ENCODE measurements around the gene FAM3A.

DNA sequence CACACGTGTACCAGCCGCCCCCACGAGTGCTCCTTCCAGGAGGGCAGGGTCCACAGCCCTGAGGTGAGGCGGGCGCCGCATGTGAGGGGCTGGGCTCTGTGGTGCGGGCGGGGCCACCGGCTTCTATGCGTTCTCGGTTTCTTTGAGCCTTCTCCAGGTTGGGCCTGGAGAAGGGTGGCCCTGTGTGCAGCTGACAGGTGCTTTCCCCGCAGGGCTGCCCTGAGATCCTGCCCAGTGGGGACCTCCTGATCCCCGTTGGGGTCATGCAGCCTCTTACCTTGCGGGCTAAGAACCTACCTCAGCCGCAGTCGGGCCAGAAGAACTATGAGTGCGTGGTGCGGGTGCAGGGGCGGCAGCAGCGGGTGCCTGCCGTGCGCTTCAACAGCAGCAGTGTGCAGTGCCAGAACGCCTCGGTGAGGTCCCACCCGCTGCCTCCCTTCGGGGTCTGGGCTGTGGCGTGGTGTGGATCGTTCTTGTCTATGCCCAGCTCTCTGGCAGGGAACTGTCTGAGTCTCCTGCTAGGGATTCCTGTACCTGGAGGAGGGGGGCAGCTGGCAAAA lies 51.1 kb downstream of the FAM3A start:
- TF ChIP-seq, protein P1, sequence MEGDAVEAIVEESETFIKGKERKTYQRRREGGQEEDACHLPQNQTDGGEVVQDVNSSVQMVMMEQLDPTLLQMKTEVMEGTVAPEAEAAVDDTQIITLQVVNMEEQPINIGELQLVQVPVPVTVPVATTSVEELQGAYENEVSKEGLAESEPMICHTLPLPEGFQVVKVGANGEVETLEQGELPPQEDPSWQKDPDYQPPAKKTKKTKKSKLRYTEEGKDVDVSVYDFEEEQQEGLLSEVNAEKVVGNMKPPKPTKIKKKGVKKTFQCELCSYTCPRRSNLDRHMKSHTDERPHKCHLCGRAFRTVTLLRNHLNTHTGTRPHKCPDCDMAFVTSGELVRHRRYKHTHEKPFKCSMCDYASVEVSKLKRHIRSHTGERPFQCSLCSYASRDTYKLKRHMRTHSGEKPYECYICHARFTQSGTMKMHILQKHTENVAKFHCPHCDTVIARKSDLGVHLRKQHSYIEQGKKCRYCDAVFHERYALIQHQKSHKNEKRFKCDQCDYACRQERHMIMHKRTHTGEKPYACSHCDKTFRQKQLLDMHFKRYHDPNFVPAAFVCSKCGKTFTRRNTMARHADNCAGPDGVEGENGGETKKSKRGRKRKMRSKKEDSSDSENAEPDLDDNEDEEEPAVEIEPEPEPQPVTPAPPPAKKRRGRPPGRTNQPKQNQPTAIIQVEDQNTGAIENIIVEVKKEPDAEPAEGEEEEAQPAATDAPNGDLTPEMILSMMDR (IDR thresholded peaks at IDR 0.05) = no peak
- no peak for TF ChIP-seq POLR2A (IDR thresholded peaks at IDR 0.05)
